Esophagus (tissue), 2 donors: ENCODE data around the gene GPR55. TPM values are rescaled to one million over a fixed set of nuclear protein-coding genes. Genes with fewer than 3 reads are reported as not detected.

Experiments used
- H3K27ac ChIP-seq, 2 donors: one replicate each; pipeline ENCODE4 v1.5.1; 2013; ENCODE audit warnings: low read depth in 2 of 2, mild to moderate bottlenecking in 2 of 2, inconsistent platforms in 1 of 2, low read length in 1 of 2, moderate library complexity in 1 of 2
- H3K27me3 ChIP-seq, 2 donors: one replicate each; pipeline ENCODE4 v1.6.1; 2013; ENCODE audit warnings: low read length in 2 of 2, control low read depth in 1 of 2, mild to moderate bottlenecking in 1 of 2; ENCODE audit not compliant: insufficient read depth in 2 of 2, control insufficient read depth in 1 of 2
- H3K36me3 ChIP-seq, 2 donors: one replicate each; pipeline ENCODE4 v1.6.1; 2013; ENCODE audit warnings: low read length in 1 of 2; ENCODE audit not compliant: control insufficient read depth in 2 of 2, insufficient read depth in 2 of 2
- H3K4me1 ChIP-seq, 2 donors: one replicate each; pipeline ENCODE4 v1.6.1; 2013; ENCODE audit warnings: low read length in 1 of 2; ENCODE audit not compliant: control insufficient read depth in 2 of 2, insufficient read depth in 2 of 2
- H3K4me3 ChIP-seq, 2 donors: one replicate each; pipeline ENCODE4 v1.5.1; 2013; ENCODE audit warnings: low read length in 2 of 2, mild to moderate bottlenecking in 2 of 2, low read depth in 1 of 2, moderate library complexity in 1 of 2
- H3K9me3 ChIP-seq, 2 donors: one replicate each; pipeline ENCODE4 v1.6.1; 2013; ENCODE audit warnings: mild to moderate bottlenecking in 2 of 2, low read depth in 1 of 2, low read length in 1 of 2, moderate library complexity in 1 of 2; ENCODE audit not compliant: control insufficient read depth in 2 of 2, insufficient read depth in 1 of 2
- WGBS, 2 donors: extraction: QIAGEN DNeasy Blood & Tissue Kit; methylation state at CpG; one replicate each; pipeline ENCODE4 v1.1.7; 2013; 5-methylcytosine and 5-hydroxymethylcytosine counted together
- polyA plus RNA-seq, 2 donors: library from polyadenylated mRNA; stranded (reverse); fragments of 200-250 nt; gene quantifications; one replicate each; pipeline ENCODE4 v1.2.3, GENCODE V29; 2013
- donor health status: healthy with polysubstance abuse.
- donor health status: Bipolar disorder and iron deficiency.

Gene GPR55
- polyA plus RNA-seq, 2 donors, result 0.28 to 0.88 TPM

- no peaks in the 10 kb centered on the region for H3K9me3 ChIP-seq
- no peaks in the 10 kb centered on the region for H3K27me3 ChIP-seq
- peak overlapping the region in 1 of 2 donors; percentile 15 for H3K27ac ChIP-seq
- peaks cover 7 to 12% of the 10 kb centered on the region in 2 donors for H3K4me1 ChIP-seq
- no peaks in the 10 kb centered on the region for H3K36me3 ChIP-seq
- peak overlapping the region; percentile 59 to 69 for H3K4me3 ChIP-seq
- WGBS, 2 donors, result 2% methylated on average over 21 to 24 of the region's 24 CpGs
Observed at GRCh38 chr2:230865307-230865765, 59.7 kb downstream of the GPR55 start.

GRCh38 chr2:230864605-230865306 is 60.3 kb downstream of the GPR55 start, which contains the start of gene ITM2C:
Gene ITM2C, plus strand, starts transcription at chr2:230864942. Its CDS starts 84 bp downstream, at chr2:230865026.
- H3K9me3 ChIP-seq, result no peaks in the 10 kb centered on the region
- H3K27me3 ChIP-seq, result no peaks in the 10 kb centered on the region
- 0 to 1% methylated on average over 57 to 76 of the region's 76 CpGs for WGBS, 2 donors
- H3K4me1 ChIP-seq, result peaks cover 3 to 10% of the 10 kb centered on the region in 2 donors
- peak within 1 kb of the TSS; percentile 59 to 69 for H3K4me3 ChIP-seq
- peak within 1 kb of the TSS in 1 of 2 donors; percentile 15 for H3K27ac ChIP-seq
- H3K36me3 ChIP-seq, result no peaks in the 10 kb centered on the region

GRCh38 chr2:230864122-230864604 is 60.9 kb downstream of the GPR55 start:
- no peaks in the 10 kb centered on the region for H3K27me3 ChIP-seq
- H3K9me3 ChIP-seq, result no peaks in the 10 kb centered on the region
- H3K36me3 ChIP-seq, result no peaks in the 10 kb centered on the region
- peak overlapping the region; percentile 59 to 69 for H3K4me3 ChIP-seq
- 42 to 44% methylated on average over 18 of the region's 18 CpGs for WGBS, 2 donors
- peaks cover 3 to 10% of the 10 kb centered on the region in 2 donors for H3K4me1 ChIP-seq
- no peak overlapping the region for H3K27ac ChIP-seq

- no peaks in the 10 kb centered on the region for H3K27me3 ChIP-seq
- no peaks in the 10 kb centered on the region for H3K9me3 ChIP-seq
- peaks cover 3 to 8% of the 10 kb centered on the region in 2 donors for H3K4me1 ChIP-seq
- no peak overlapping the region for H3K27ac ChIP-seq
- no peaks in the 10 kb centered on the region for H3K36me3 ChIP-seq
- H3K4me3 ChIP-seq, result no peak overlapping the region
- 74 to 77% methylated on average over 13 of the region's 13 CpGs for WGBS, 2 donors
Observed at GRCh38 chr2:230863442-230864121, 61.5 kb downstream of the GPR55 start.

- peaks cover 3 to 8% of the 10 kb centered on the region in 2 donors for H3K4me1 ChIP-seq
- H3K4me3 ChIP-seq, result no peak overlapping the region
- WGBS, 2 donors, result 70 to 78% methylated on average over 8 of the region's 8 CpGs
- no peaks in the 10 kb centered on the region for H3K36me3 ChIP-seq
- no peaks in the 10 kb centered on the region for H3K27me3 ChIP-seq
- H3K9me3 ChIP-seq, result no peaks in the 10 kb centered on the region
- no peak overlapping the region for H3K27ac ChIP-seq
Observed at GRCh38 chr2:230863031-230863430, 62.0 kb downstream of the GPR55 start.

- no peaks in the 10 kb centered on the region for H3K27me3 ChIP-seq
- 93 to 96% methylated on average over 5 of the region's 5 CpGs for WGBS, 2 donors
- no peak overlapping the region for H3K4me3 ChIP-seq
Observed at GRCh38 chr2:230862292-230862691, 62.8 kb downstream of the GPR55 start.

GRCh38 chr2:230861552-230862255 is 63.3 kb downstream of the GPR55 start:
- Histone ChIP-seq H3K27me3 (no peaks in the 10 kb centered on the region), H3K36me3 (no peaks in the 10 kb centered on the region), H3K9me3 (no peaks in the 10 kb centered on the region), H3K4me1 (peaks cover 3 to 8% of the 10 kb centered on the region in 2 donors), H3K4me3 (no peak overlapping the region), H3K27ac (no peak overlapping the region)
- 46 to 54% methylated on average over 13 of the region's 13 CpGs for whole genome bisulfite sequencing, 2 donors

More at GRCh38 chr2:230862292-230862691, 62.8 kb downstream of the GPR55 start:
- H3K4me1 ChIP-seq, result peaks cover 3 to 8% of the 10 kb centered on the region in 2 donors
- no peaks in the 10 kb centered on the region for H3K36me3 ChIP-seq
- H3K27ac ChIP-seq, result no peak overlapping the region
- no peaks in the 10 kb centered on the region for H3K9me3 ChIP-seq

Other genes with a start within 250 kb of the GPR55 start
- 10 to 100 TPM; 29.7 to 33.6 TPM for gene CAB39, start 212.4 kb downstream of the GPR55 start, polyA plus RNA-seq
- gene ITM2C, start 60.3 kb downstream of the GPR55 start, polyA plus RNA-seq, result 10 to 100 TPM in 1 of 2 donors, 1 to 10 TPM in 1; 4.2 to 14.8 TPM
- not detected for gene SPATA3, start 70.9 kb upstream of the GPR55 start, polyA plus RNA-seq
- under 1 TPM; 0.28 to 0.47 TPM for gene C2orf72, start 112.3 kb upstream of the GPR55 start, polyA plus RNA-seq
- gene PSMD1, start 131.6 kb upstream of the GPR55 start, polyA plus RNA-seq, result 10 to 100 TPM; 18.0 to 38.6 TPM
- gene HTR2B, start 199.8 kb upstream of the GPR55 start, polyA plus RNA-seq, result 1 to 10 TPM in 1 of 2 donors, under 1 TPM in 1; 0.49 to 1.3 TPM